PC-3 (cell line): ENCODE measurements around the gene KRTAP10-7. TPM values are rescaled to one million over a fixed set of nuclear protein-coding genes. Genes with fewer than 3 reads are reported as not detected.

Source experiments
- ATAC-seq: fragments of 200-7000 bp; cut with Tn5 transposase; 2 replicates; pipeline ENCODE4 v1.9.1; 2020; ENCODE audit warnings: mild to moderate bottlenecking, moderate library complexity
- BruUV-seq: library from RNA; stranded (reverse); fragments of 400-500 nt; replicated peaks from 2 replicates; lab custom pipeline; 2021; lab: Mats Ljungman, UMichigan
- CTCF ChIA-PET: fragments of 300-600 bp; sonication (Branson Sonifier 250); formaldehyde crosslinking; loops from one replicate; lab custom pipeline; 2022; ENCODE audit warnings: antibody characterized with exemption; lab: Charles Lee
- POLR2A ChIA-PET: fragments of 300-600 bp; sonication (Branson Sonifier 250); formaldehyde crosslinking; loops from one replicate; lab custom pipeline; 2022; ENCODE audit warnings: antibody characterized with exemption; ENCODE audit not compliant: unreplicated experiment; lab: Charles Lee
- DNase-seq: peaks from one replicate; pipeline ENCODE4 v3.0.0-alpha.2; 2015
- H2AFZ ChIP-seq: fragments of 300-600 bp; sonication (generic); 2 replicates; pipeline ENCODE4 v1.6.0; 2016; ENCODE audit warnings: antibody characterized with exemption, low read length
- H3F3A ChIP-seq: fragments of 300-600 bp; sonication (generic); one replicate; pipeline ENCODE4 v1.6.0; 2017; ENCODE audit warnings: antibody characterized with exemption, low read length, control low read depth, mild to moderate bottlenecking; ENCODE audit not compliant: unreplicated experiment
- H3K27ac ChIP-seq: fragments of 300-600 bp; sonication (generic); 2 replicates; pipeline ENCODE4 v1.5.1; 2016; ENCODE audit warnings: mild to moderate bottlenecking, low read length
- H3K27me3 ChIP-seq: fragments of 300-600 bp; sonication (generic); 2 replicates; pipeline ENCODE4 v1.6.1; 2016; ENCODE audit warnings: low read length, mixed read lengths
- H3K36me3 ChIP-seq: fragments of 300-600 bp; sonication (generic); 2 replicates; pipeline ENCODE4 v1.6.1; 2016; ENCODE audit warnings: low read depth, mixed run types, low read length, mixed read lengths
- H3K4me1 ChIP-seq: fragments of 300-600 bp; sonication (generic); 2 replicates; pipeline ENCODE4 v1.5.1; 2016; ENCODE audit warnings: low read length; ENCODE audit not compliant: insufficient read depth
- H3K4me2 ChIP-seq: fragments of 300-600 bp; sonication (generic); 2 replicates; pipeline ENCODE4 v1.6.0; 2016; ENCODE audit warnings: low read length
- H3K4me3 ChIP-seq: fragments of 300-600 bp; sonication (generic); 2 replicates; pipeline ENCODE4 v1.5.1; 2016; ENCODE audit warnings: mild to moderate bottlenecking, low read length, mixed read lengths
- H3K79me2 ChIP-seq: fragments of 300-600 bp; sonication (generic); 2 replicates; pipeline ENCODE4 v1.6.1; 2017; ENCODE audit warnings: low read length, mixed read lengths
- H3K9ac ChIP-seq: fragments of 300-600 bp; sonication (generic); 2 replicates; pipeline ENCODE4 v1.6.0; 2016; ENCODE audit warnings: mild to moderate bottlenecking, low read length
- H3K9me2 ChIP-seq: fragments of 300-600 bp; sonication (generic); replicated peaks from 2 replicates; pipeline ENCODE4 v1.6.1; 2016; ENCODE audit warnings: mixed run types, low read length, mixed read lengths
- H3K9me3 ChIP-seq: fragments of 300-600 bp; sonication (generic); 2 replicates; pipeline ENCODE4 v1.6.1; 2016; ENCODE audit warnings: low read length, mixed read lengths
- H4K20me1 ChIP-seq: fragments of 300-600 bp; sonication (generic); 2 replicates; pipeline ENCODE4 v1.6.1; 2016; ENCODE audit warnings: low read length, mixed read lengths
- EZH2 ChIP-seq: fragments of 300-600 bp; sonication (generic); IDR thresholded peaks from one replicate; pipeline ENCODE4 v1.6.1; 2017; ENCODE audit warnings: antibody characterized with exemption, mild to moderate bottlenecking, low read length; ENCODE audit not compliant: unreplicated experiment
- EZH2phosphoT487 ChIP-seq: fragments of 300-600 bp; sonication (generic); IDR thresholded peaks from 2 replicates; pipeline ENCODE4 v1.6.1; 2018; ENCODE audit warnings: mild to moderate bottlenecking, antibody characterized with exemption, low read length, borderline replicate concordance
- intact Hi-C: fragments of 100-400 bp; cut with micrococcal nuclease; formaldehyde crosslinking; loops from 2 replicates; pipeline ENCODE4 v1.9.0; 2023
- total RNA-seq: library from RNA; depleted of rRNA; stranded (reverse); fragments of >200 nt; gene quantifications from 2 replicates; pipeline ENCODE4 v1.2.3, GENCODE V29; 2014
- TF ChIP-seq, protein P1 (sequence below): fragments of 300-600 bp; sonication (generic); conservative IDR thresholded peaks from 2 replicates; pipeline ENCODE4 v1.5.1; 2017; ENCODE audit warnings: antibody characterized with exemption, low read depth, mild to moderate bottlenecking, low read length

KRTAP10-7 gene
- total RNA-seq, 1 experiment from 2014 or later, result not detected

DNA sequence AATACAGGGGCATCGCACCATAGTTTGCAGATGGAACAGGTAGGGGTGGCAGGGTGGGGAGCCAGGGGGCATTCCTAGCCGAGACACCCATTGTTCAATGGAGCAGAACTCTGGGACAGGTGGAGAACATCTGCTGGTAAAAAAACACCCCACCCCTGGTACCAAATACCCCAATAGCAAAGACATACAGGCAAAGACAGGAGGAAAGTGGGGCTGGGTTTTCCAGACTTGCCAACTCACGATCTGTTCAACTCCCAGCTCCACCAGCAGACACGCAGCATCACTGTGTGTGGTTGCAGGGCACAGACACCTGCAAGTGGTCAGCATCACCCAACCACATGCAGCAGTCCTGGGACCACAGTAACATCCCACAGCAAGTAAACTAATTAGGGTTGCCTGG lies 11.2 kb downstream of the KRTAP10-7 start:
- H3K79me2 ChIP-seq, result no peaks in the 10 kb centered on the region
- H3K4me3 ChIP-seq, result no peak overlapping the region
- ChIA-PET POLR2A (no interaction called here), CTCF (no interaction called here)
- no peaks in the 10 kb centered on the region for H3K9me2 ChIP-seq
- H3K27ac ChIP-seq, result no peak overlapping the region
- H3K9me3 ChIP-seq, result 0 out of 2 replicates have a peak, but pooled peaks cover 3% of the 10 kb centered on the region
- TF ChIP-seq, protein P1, sequence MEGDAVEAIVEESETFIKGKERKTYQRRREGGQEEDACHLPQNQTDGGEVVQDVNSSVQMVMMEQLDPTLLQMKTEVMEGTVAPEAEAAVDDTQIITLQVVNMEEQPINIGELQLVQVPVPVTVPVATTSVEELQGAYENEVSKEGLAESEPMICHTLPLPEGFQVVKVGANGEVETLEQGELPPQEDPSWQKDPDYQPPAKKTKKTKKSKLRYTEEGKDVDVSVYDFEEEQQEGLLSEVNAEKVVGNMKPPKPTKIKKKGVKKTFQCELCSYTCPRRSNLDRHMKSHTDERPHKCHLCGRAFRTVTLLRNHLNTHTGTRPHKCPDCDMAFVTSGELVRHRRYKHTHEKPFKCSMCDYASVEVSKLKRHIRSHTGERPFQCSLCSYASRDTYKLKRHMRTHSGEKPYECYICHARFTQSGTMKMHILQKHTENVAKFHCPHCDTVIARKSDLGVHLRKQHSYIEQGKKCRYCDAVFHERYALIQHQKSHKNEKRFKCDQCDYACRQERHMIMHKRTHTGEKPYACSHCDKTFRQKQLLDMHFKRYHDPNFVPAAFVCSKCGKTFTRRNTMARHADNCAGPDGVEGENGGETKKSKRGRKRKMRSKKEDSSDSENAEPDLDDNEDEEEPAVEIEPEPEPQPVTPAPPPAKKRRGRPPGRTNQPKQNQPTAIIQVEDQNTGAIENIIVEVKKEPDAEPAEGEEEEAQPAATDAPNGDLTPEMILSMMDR, result no peak
- TF ChIP-seq EZH2 (no peak), EZH2phosphoT487 (no peak)
- H3F3A ChIP-seq, result no peaks in the 10 kb centered on the region
- H3K27me3 ChIP-seq, result no peaks in the 10 kb centered on the region
- intact Hi-C loops, result no loop called here
- no peaks in the 10 kb centered on the region for H3K36me3 ChIP-seq
- DNase-seq (no peak), ATAC-seq (no peak)
- no peaks in the 10 kb centered on the region for H4K20me1 ChIP-seq
- no peak overlapping the region for H2AFZ ChIP-seq
- no peak overlapping the region for H3K9ac ChIP-seq
- no TSS peak for BruUV-seq
- no peak overlapping the region for H3K4me2 ChIP-seq
- H3K4me1 ChIP-seq, result no peaks in the 10 kb centered on the region

DNA sequence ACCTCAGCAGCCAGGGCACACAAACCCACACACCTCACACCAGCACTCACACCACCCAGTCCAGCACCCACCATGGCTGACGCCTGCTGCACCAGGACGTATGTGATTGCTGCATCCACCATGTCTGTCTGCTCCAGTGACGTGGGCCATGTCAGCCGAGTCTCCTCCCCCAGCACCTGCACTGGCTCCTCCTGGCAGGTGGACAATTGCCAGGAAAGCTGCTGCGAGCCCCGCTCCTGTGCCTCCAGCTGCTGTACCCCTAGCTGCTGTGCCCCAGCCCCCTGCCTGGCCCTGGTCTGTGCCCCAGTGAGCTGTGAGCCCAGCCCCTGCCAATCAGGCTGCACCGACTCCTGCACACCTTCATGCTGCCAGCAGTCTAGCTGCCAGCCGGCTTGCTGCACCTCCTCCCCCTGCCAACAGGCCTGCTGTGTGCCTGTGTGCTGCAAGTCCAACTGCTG lies 11.7 kb downstream of the KRTAP10-7 start, which contains the start of gene KRTAP10-8:
KRTAP10-8 (plus strand) TSS at position 51 of the 458 bp plus-strand sequence; CDS start at position 73, 22 bp downstream.
- BruUV-seq, result no TSS peak
- Histone ChIP-seq H3K27ac (no peak within 1 kb of the TSS), H4K20me1 (no peaks in the 10 kb centered on the region), H3K79me2 (no peaks in the 10 kb centered on the region), H3K9me3 (0 out of 2 replicates have a peak, but pooled peaks cover 3% of the 10 kb centered on the region), H2AFZ (no peak within 1 kb of the TSS), H3K9me2 (no peaks in the 10 kb centered on the region), H3K27me3 (no peaks in the 10 kb centered on the region), H3K4me1 (no peaks in the 10 kb centered on the region), H3K4me2 (no peak within 1 kb of the TSS), H3K36me3 (no peaks in the 10 kb centered on the region), H3K4me3 (no peak within 1 kb of the TSS), H3K9ac (no peak within 1 kb of the TSS), H3F3A (no peaks in the 10 kb centered on the region)
- ChIA-PET POLR2A (no interaction called here), CTCF (no interaction called here)
- intact Hi-C loops, result no loop called here
- DNase-seq (no peak), ATAC-seq (no peak)
- TF ChIP-seq EZH2 (no peak), EZH2phosphoT487 (no peak)
- TF ChIP-seq, protein P1, result no peak

DNA sequence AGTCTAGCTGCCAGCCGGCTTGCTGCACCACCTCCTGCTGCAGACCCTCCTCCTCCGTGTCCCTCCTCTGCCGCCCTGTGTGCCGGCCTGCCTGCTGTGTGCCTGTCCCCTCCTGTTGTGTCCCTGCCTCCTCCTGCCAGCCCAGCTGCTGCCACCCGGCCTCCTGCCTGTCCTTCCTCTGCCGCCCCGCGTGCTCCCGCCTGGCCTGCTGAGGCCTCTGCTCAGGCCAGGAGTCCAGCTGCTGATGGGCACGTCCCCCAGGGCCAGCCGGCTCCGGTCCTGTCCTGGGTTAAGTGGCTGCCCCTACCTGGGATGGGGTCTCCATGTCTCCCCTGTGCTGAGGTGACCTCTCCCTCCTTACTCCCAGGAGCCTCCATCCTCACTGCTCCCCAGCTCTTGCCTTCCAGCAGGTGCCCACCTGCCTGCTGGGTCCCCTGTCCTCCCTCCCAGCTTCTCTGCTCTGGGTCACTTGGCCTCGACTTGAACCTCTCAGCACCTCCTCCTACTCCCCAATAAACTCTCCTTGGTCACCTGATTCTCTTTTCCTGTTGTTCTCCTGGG lies 12.4 kb downstream of the KRTAP10-7 start:
- no peaks in the 10 kb centered on the region for H3F3A ChIP-seq
- BruUV-seq, result no TSS peak
- no peaks in the 10 kb centered on the region for H3K4me1 ChIP-seq
- ATAC-seq (no peak), DNase-seq (no peak)
- no peak overlapping the region for H3K27ac ChIP-seq
- intact Hi-C loops, result no loop called here
- 0 out of 2 replicates have a peak, but pooled peaks cover 3% of the 10 kb centered on the region for H3K9me3 ChIP-seq
- no peaks in the 10 kb centered on the region for H4K20me1 ChIP-seq
- ChIA-PET POLR2A (no interaction called here), CTCF (no interaction called here)
- no peaks in the 10 kb centered on the region for H3K9me2 ChIP-seq
- H2AFZ ChIP-seq, result no peak overlapping the region
- H3K36me3 ChIP-seq, result no peaks in the 10 kb centered on the region
- TF ChIP-seq EZH2phosphoT487 (no peak), EZH2 (no peak)
- TF ChIP-seq, protein P1, result no peak
- H3K4me3 ChIP-seq, result no peak overlapping the region
- H3K4me2 ChIP-seq, result no peak overlapping the region
- no peak overlapping the region for H3K9ac ChIP-seq
- H3K27me3 ChIP-seq, result no peaks in the 10 kb centered on the region
- H3K79me2 ChIP-seq, result no peaks in the 10 kb centered on the region
